Measurements from ENCODE around the gene CFP.

DNA sequence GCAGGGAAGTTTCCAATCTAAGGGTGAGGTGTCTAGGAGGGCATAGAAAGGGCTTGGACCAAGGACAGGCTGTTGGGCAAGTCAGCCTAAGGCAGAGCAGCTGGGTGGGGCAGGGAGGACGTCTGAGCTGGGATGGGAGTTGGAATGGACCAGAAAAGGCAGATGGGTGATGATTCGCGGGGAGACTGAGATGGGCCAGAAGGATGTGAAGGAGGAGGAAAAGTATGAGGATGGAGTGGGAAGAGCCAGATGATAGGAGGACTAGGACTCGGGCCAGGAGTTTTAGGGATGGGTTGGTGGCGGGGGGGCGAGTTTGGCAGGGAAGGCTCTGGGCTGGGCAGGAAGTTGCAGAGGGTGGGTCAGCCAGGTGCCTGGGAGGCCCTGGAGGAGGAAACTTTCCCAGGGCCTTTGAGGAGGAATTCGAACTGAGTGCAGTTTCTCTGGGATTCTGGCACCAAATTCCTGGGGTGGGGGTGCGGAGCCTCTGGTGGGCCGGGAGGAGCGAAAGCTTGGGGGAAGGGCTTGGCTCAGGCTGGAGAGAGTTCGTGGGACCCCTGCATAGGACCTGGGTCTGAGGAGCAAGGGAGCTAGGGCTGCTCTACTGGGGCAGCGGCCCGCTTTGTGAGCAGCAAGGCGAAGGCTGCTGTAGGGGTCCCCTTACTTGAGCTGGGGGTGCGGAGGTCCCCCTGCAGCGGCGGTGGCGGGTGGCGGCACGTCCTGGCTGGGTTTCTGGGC lies 56.2 kb downstream of the CFP start:
- TF ChIP-seq ZNF274 (IDR thresholded peaks at IDR 0.05; ENCODE audit: low read depth, low read length) (no peak), YY1 (IDR thresholded peaks at IDR 0.05; ENCODE audit: insufficient read depth, insufficient read length) (no peak)

All from NT2/D1 (cell line).